IMR-90 (cell line): Measurements from ENCODE around the gene BRIP1. TPM values are rescaled to one million over a fixed set of nuclear protein-coding genes. Genes with fewer than 3 reads are reported as not detected.

Source experiments
- ATAC-seq: fragments of 200-7000 bp; cut with Tn5 transposase; 2 replicates; pipeline ENCODE4 v1.9.1; 2020; ENCODE audit warnings: low read depth, mild to moderate bottlenecking, moderate library complexity
- BruUV-seq: library from RNA; stranded (reverse); fragments of 400-500 nt; replicated peaks from 2 replicates; lab custom pipeline; 2021; lab: Mats Ljungman, UMichigan
- CTCF ChIA-PET: fragments of 300-600 bp; formaldehyde crosslinking; extraction: SDS; loops from one replicate; lab custom pipeline; 2021; ENCODE audit warnings: antibody characterized with exemption; lab: Yijun Ruan, JAX
- POLR2A ChIA-PET: fragments of 300-600 bp; sonication (Branson Sonifier 250); formaldehyde crosslinking; loops from one replicate; lab custom pipeline; 2022; ENCODE audit warnings: antibody characterized with exemption; ENCODE audit not compliant: unreplicated experiment; lab: Charles Lee
- DNase-seq: peaks from one replicate; pipeline ENCODE4 v3.0.0; 2013
- H2AFZ ChIP-seq: replicated peaks from 2 replicates; pipeline ENCODE3; 2013; ENCODE audit warnings: low read length, mild to moderate bottlenecking; ENCODE audit not compliant: poor library complexity
- H2AK5ac ChIP-seq: 2 replicates; pipeline ENCODE4 v1.6.1; 2013; ENCODE audit warnings: low read depth, low read length, inconsistent platforms
- H2AK9ac ChIP-seq: replicated peaks from 2 replicates; pipeline ENCODE3; 2013; ENCODE audit warnings: mild to moderate bottlenecking, low read depth, low read length, moderate library complexity; ENCODE audit not compliant: poor library complexity
- H2BK120ac ChIP-seq: 2 replicates; pipeline ENCODE4 v1.6.1; 2013; ENCODE audit warnings: low read depth, low read length, inconsistent platforms
- H2BK15ac ChIP-seq: 3 replicates; pipeline ENCODE4 v1.6.1; 2013; ENCODE audit warnings: low read depth, low read length, inconsistent platforms
- H2BK20ac ChIP-seq: 2 replicates; pipeline ENCODE4 v1.6.1; 2013; ENCODE audit warnings: low read depth, mild to moderate bottlenecking, inconsistent platforms, low read length, moderate library complexity
- H2BK5ac ChIP-seq: 2 replicates; pipeline ENCODE4 v1.6.1; 2013; ENCODE audit warnings: mild to moderate bottlenecking, low read depth, low read length, inconsistent platforms; ENCODE audit not compliant: poor library complexity, severe bottlenecking
- H3K14ac ChIP-seq: replicated peaks from 2 replicates; pipeline ENCODE4 v1.6.1; 2013; ENCODE audit warnings: low read depth, low read length, inconsistent platforms
- H3K18ac ChIP-seq: 2 replicates; pipeline ENCODE4 v1.6.1; 2013; ENCODE audit warnings: low read depth, low read length, control low read depth
- H3K23ac ChIP-seq: 2 replicates; pipeline ENCODE4 v1.6.1; 2013; ENCODE audit warnings: low read depth, low read length, inconsistent platforms
- H3K27ac ChIP-seq: 2 replicates; pipeline ENCODE4 v1.5.1; 2013; ENCODE audit warnings: mild to moderate bottlenecking, control low read depth, low read length; ENCODE audit not compliant: insufficient read depth
- H3K27me3 ChIP-seq: 2 replicates; pipeline ENCODE4 v1.6.1; 2013; ENCODE audit warnings: low read length; ENCODE audit not compliant: control insufficient read depth, insufficient read depth
- H3K36me3 ChIP-seq: 2 replicates; pipeline ENCODE4 v1.6.1; 2013; ENCODE audit warnings: low read length, mixed read lengths; ENCODE audit not compliant: control insufficient read depth, insufficient read depth
- H3K4ac ChIP-seq: 2 replicates; pipeline ENCODE4 v1.6.1; 2013; ENCODE audit warnings: low read depth, low read length, inconsistent platforms
- H3K4me1 ChIP-seq: 2 replicates; pipeline ENCODE4 v1.6.1; 2013; ENCODE audit warnings: low read length, mixed read lengths; ENCODE audit not compliant: control insufficient read depth, insufficient read depth
- H3K4me2 ChIP-seq: 2 replicates; pipeline ENCODE4 v1.6.1; 2013; ENCODE audit warnings: low read depth, mild to moderate bottlenecking, control low read depth, low read length, moderate library complexity
- H3K4me3 ChIP-seq: 2 replicates; pipeline ENCODE4 v1.5.1; 2013; ENCODE audit warnings: low read depth, mild to moderate bottlenecking, control low read depth, low read length, moderate library complexity; ENCODE audit not compliant: insufficient read depth
- H3K56ac ChIP-seq: 2 replicates; pipeline ENCODE4 v1.6.1; 2013; ENCODE audit warnings: low read length, inconsistent platforms; ENCODE audit not compliant: insufficient read depth; ENCODE audit errors: extremely low read depth
- H3K79me1 ChIP-seq, 2 experiments: 2 replicates each; pipeline ENCODE4 v1.6.1; 2013; ENCODE audit warnings: low read length in 2 of 2, inconsistent platforms in 1 of 2, low read depth in 1 of 2
- H3K9ac ChIP-seq: 2 replicates; pipeline ENCODE4 v1.6.1; 2013; ENCODE audit warnings: low read depth, low read length, control low read depth
- H3K9me1 ChIP-seq: 2 replicates; pipeline ENCODE4 v1.6.1; 2013; ENCODE audit warnings: low read length, inconsistent platforms; ENCODE audit not compliant: insufficient read depth
- H3K9me3 ChIP-seq: 2 replicates; pipeline ENCODE4 v1.6.1; 2013; ENCODE audit warnings: low read length; ENCODE audit not compliant: control insufficient read depth, insufficient read depth
- H4K20me1 ChIP-seq: 2 replicates; pipeline ENCODE4 v1.6.1; 2013; ENCODE audit warnings: low read length, inconsistent platforms; ENCODE audit not compliant: insufficient read depth
- H4K5ac ChIP-seq: 2 replicates; pipeline ENCODE4 v1.6.1; 2013; ENCODE audit warnings: mild to moderate bottlenecking, low read depth, low read length, control low read depth
- H4K8ac ChIP-seq, 2 experiments: 2 replicates each; pipeline ENCODE4 v1.6.1; 2013; ENCODE audit warnings: low read depth in 2 of 2, low read length in 2 of 2, control low read depth in 1 of 2, inconsistent platforms in 1 of 2
- H4K91ac ChIP-seq: 2 replicates; pipeline ENCODE4 v1.6.1; 2013; ENCODE audit warnings: low read depth, low read length, inconsistent platforms; ENCODE audit not compliant: insufficient read depth
- BHLHE40 ChIP-seq: fragments of 150-350 bp; IDR thresholded peaks from 2 replicates; pipeline ENCODE4 v1.6.1; 2016; ENCODE audit warnings: mild to moderate bottlenecking, low read depth, low read length
- CEBPB ChIP-seq: IDR thresholded peaks from 2 replicates; pipeline ENCODE4 v1.6.1; 2012; ENCODE audit warnings: low read depth, low read length, improper control_type of control experiment
- WGBS, 2 experiments: methylation state at CpG; one replicate each; pipeline versions ENCODE4 v1.1.5 to v1.1.7; 2013; ENCODE audit warnings: missing lambda C conversion rate in 2 of 2; ENCODE audit not compliant: insufficient read length in 1 of 2; ENCODE audit errors: extremely low coverage in 2 of 2; 5-methylcytosine and 5-hydroxymethylcytosine counted together
- dilution Hi-C: fragments of 300-500 bp; cut with HindIII; formaldehyde crosslinking; loops from one replicate; pipeline ENCODE4 v1.14.3; 2018; ENCODE audit warnings: low sequenced_read_pairs; ENCODE audit not compliant: unreplicated experiment
- in situ Hi-C: fragments of 300-500 bp; cut with MboI; formaldehyde crosslinking; loops from 3 replicates; pipeline ENCODE4 v1.14.3; 2019; ENCODE audit warnings: low sequenced_read_pairs, inconsistent platforms, mixed read lengths
- intact Hi-C: fragments of 100-400 bp; cut with micrococcal nuclease; formaldehyde crosslinking; loops from 2 replicates; pipeline ENCODE4 v1.10.0; 2022
- polyA plus RNA-seq, 3 experiments: library from polyadenylated mRNA; depleted of rRNA; stranded (reverse); fragments of >200 nt; gene quantifications; 2 replicates each; pipeline ENCODE4 v1.2.3, GENCODE V29; 2012; ENCODE audit warnings: low replicate concordance in 1 of 3
- total RNA-seq: library from RNA; depleted of rRNA; stranded (reverse); fragments of >200 nt; gene quantifications from 2 replicates; pipeline ENCODE4 v1.2.3, GENCODE V29; 2012

Gene BRIP1
- total and polyA plus RNA-seq, 2 of the 4 experiments (the other 2 are of a cell fraction) = 6.1 to 19.7 TPM

- no peak overlapping the region for H3K4me3 ChIP-seq
- no peaks in the 10 kb centered on the region for H4K20me1 ChIP-seq
- no TSS peak for BruUV-seq
- DNase-seq = no peak
- H3K56ac ChIP-seq = no peak overlapping the region
- H2AFZ ChIP-seq = no peak overlapping the region
- no peak for ATAC-seq
- H3K18ac ChIP-seq = peak overlapping the region; percentile 74; the same call in 1 of the 2 replicates
- H3K36me3 ChIP-seq = no peaks in the 10 kb centered on the region
- peak overlapping the region; percentile 78 for H4K5ac ChIP-seq
- 100% methylated on average over 1 to 2 of the region's 8 CpGs for WGBS, 2 experiments
- no peak overlapping the region for H4K8ac ChIP-seq
- peaks cover 6% of the 10 kb centered on the region; the same call in 1 of the 2 replicates for H3K4me1 ChIP-seq
- intact Hi-C loops (no loop called here), in situ Hi-C loops (no loop called here), dilution Hi-C loops (no loop called here)
- H3K27me3 ChIP-seq = no peaks in the 10 kb centered on the region
- H3K23ac ChIP-seq = no peak overlapping the region
- peak overlapping the region; percentile 88; the same call in 1 of the 2 replicates for H2BK20ac ChIP-seq
- no peak overlapping the region for H2AK9ac ChIP-seq
- H3K9ac ChIP-seq = no peak overlapping the region
- H3K27ac ChIP-seq = no peak overlapping the region
- peak overlapping the region; percentile 54 for H2BK5ac ChIP-seq
- H3K14ac ChIP-seq = peak overlapping the region; percentile 14; the same call in 1 of the 2 replicates
- H3K9me1 ChIP-seq = peaks cover 3% of the 10 kb centered on the region; the same call in 1 of the 2 replicates
- no peaks in the 10 kb centered on the region for H3K9me3 ChIP-seq
- H3K4me2 ChIP-seq = no peak overlapping the region
- H3K4ac ChIP-seq = peak overlapping the region; percentile 60; the same call in 1 of the 2 replicates
- TF ChIP-seq CEBPB = no peak
- TF ChIP-seq BHLHE40 = no peak
- POLR2A ChIA-PET = no interaction called here
- H2BK15ac ChIP-seq = peak overlapping the region; percentile 60; the same call in 1 of the 3 replicates
- peak overlapping the region; percentile 72 for H4K91ac ChIP-seq
- peak overlapping the region; percentile 10 for H2BK120ac ChIP-seq
- CTCF ChIA-PET = no interaction called here
- H2AK5ac ChIP-seq = peak overlapping the region; percentile 78; the same call in 1 of the 2 replicates
- peaks cover 3 to 22% of the 10 kb centered on the region in 2 experiments; a peak in 2 of 4 replicates for H3K79me1 ChIP-seq
These were observed 54.9 kb downstream of the BRIP1 start for GRCh38 chr17:61808442-61808841.
